Chondrocyte (in vitro differentiated cells): ENCODE data around the gene GRK6. TPM values are rescaled to one million over a fixed set of nuclear protein-coding genes. Genes with fewer than 3 reads are reported as not detected.

Source experiments
- DNase-seq: peaks from one replicate; pipeline ENCODE4 v3.0.0; 2021; ENCODE audit warnings: mixed read lengths, low spot score
- H3K27ac Mint-ChIP-seq: one replicate; pipeline ENCODE4 v1.8.0; 2021; ENCODE audit warnings: mild to moderate bottlenecking, moderate library complexity, mixed read lengths; ENCODE audit not compliant: unreplicated experiment
- H3K27me3 Mint-ChIP-seq: 2 replicates; pipeline ENCODE4 v1.8.0; 2021; ENCODE audit warnings: low read depth, mixed read lengths
- H3K36me3 Mint-ChIP-seq: 2 replicates; pipeline ENCODE4 v1.8.0; 2021; ENCODE audit warnings: low read depth, mixed read lengths
- H3K4me1 Mint-ChIP-seq: 2 replicates; pipeline ENCODE4 v1.8.0; 2021; ENCODE audit warnings: low read depth, mild to moderate bottlenecking, mixed read lengths
- H3K4me3 Mint-ChIP-seq: one replicate; pipeline ENCODE4 v1.8.0; 2021; ENCODE audit warnings: mild to moderate bottlenecking, moderate library complexity, mixed read lengths; ENCODE audit not compliant: unreplicated experiment
- H3K9me3 Mint-ChIP-seq: 2 replicates; pipeline ENCODE4 v1.8.0; 2021; ENCODE audit warnings: low read depth, mixed read lengths
- CTCF ChIP-seq: fragments of 200-600 bp; sonication (generic); IDR thresholded peaks from 2 replicates; pipeline ENCODE4 v1.5.0; 2021; ENCODE audit warnings: antibody characterized with exemption, mild to moderate bottlenecking, moderate library complexity
- total RNA-seq: library from RNA; stranded (reverse); gene quantifications from 3 replicates; pipeline ENCODE4 v1.2.1, GENCODE V29; 2021

The GRK6 gene
- total RNA-seq, 1 donor from 2014 or later, result 26.3 TPM

GRCh38 chr5:177431317-177432142, 5.1 kb downstream of the GRK6 start:
- Mint-ChIP-seq H3K4me3 (no peak overlapping the region), H3K9me3 (no peaks in the 10 kb centered on the region), H3K27me3 (no peaks in the 10 kb centered on the region), H3K27ac (no peak overlapping the region), H3K4me1 (peaks cover 13% of the 10 kb centered on the region), H3K36me3 (peaks cover 8% of the 10 kb centered on the region)
- TF ChIP-seq CTCF, result no peak
- DNase-seq, result peak; percentile 87

- peak; percentile 84 for DNase-seq
- TF ChIP-seq CTCF, result no peak
- H3K27me3 Mint-ChIP-seq, result no peaks in the 10 kb centered on the region
- H3K4me3 Mint-ChIP-seq, result no peak overlapping the region
- H3K9me3 Mint-ChIP-seq, result no peaks in the 10 kb centered on the region
- H3K4me1 Mint-ChIP-seq, result peaks cover 11% of the 10 kb centered on the region
- H3K36me3 Mint-ChIP-seq, result peaks cover 12% of the 10 kb centered on the region
- no peak overlapping the region for H3K27ac Mint-ChIP-seq
Measured at GRCh38 chr5:177432143-177432838, 5.8 kb downstream of the GRK6 start.

- no peak for TF ChIP-seq CTCF
- H3K27me3 Mint-ChIP-seq, result no peaks in the 10 kb centered on the region
- H3K36me3 Mint-ChIP-seq, result peaks cover 12% of the 10 kb centered on the region
- H3K4me1 Mint-ChIP-seq, result peaks cover 9% of the 10 kb centered on the region
- H3K9me3 Mint-ChIP-seq, result no peaks in the 10 kb centered on the region
- H3K4me3 Mint-ChIP-seq, result no peak overlapping the region
- no peak overlapping the region for H3K27ac Mint-ChIP-seq
- DNase-seq, result peak; percentile 86
Measured at GRCh38 chr5:177432839-177433657, 6.6 kb downstream of the GRK6 start.

- H3K36me3 Mint-ChIP-seq, result peaks cover 17% of the 10 kb centered on the region
- no peak for TF ChIP-seq CTCF
- H3K27me3 Mint-ChIP-seq, result no peaks in the 10 kb centered on the region
- no peaks in the 10 kb centered on the region for H3K9me3 Mint-ChIP-seq
- H3K4me1 Mint-ChIP-seq, result peaks cover 12% of the 10 kb centered on the region
- H3K4me3 Mint-ChIP-seq, result no peak overlapping the region
- DNase-seq, result peak; percentile 86
- no peak overlapping the region for H3K27ac Mint-ChIP-seq
Measured at GRCh38 chr5:177433658-177434217, 7.3 kb downstream of the GRK6 start.
